GM19023 (cell line): Measurements from ENCODE around the gene MAP3K15.
"Not testable (repeated sequence)": the region's sequence is repeated elsewhere in the genome, so short reads cannot be mapped to it uniquely, and the experiment has no call there.

Experiments
- ATAC-seq: cut with Tn5 transposase; IDR thresholded peaks from one replicate; pipeline ENCODE4 v1.9.1; 2021; ENCODE audit warnings: mild to moderate bottlenecking, moderate library complexity; ENCODE audit not compliant: unreplicated experiment

MAP3K15 gene

DNA sequence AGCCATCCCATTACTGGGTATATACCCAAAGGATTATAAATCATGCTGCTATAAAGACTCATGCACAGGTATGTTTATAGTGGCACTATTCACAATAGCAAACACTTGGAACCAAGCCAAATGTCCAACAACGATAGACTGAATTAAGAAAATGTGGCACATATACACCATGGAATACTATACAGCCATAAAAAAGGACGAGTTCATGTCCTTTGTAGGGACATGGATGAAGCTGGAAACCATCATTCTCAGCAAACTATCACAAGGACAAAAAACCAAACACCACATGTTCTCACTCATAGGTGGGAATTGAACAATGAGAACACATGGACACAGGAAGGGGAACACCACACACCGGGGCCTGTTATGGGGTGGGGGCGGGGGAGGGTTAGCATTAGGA, 92.6 kb downstream of the MAP3K15 start:
- not testable (repeated sequence) for ATAC-seq

DNA sequence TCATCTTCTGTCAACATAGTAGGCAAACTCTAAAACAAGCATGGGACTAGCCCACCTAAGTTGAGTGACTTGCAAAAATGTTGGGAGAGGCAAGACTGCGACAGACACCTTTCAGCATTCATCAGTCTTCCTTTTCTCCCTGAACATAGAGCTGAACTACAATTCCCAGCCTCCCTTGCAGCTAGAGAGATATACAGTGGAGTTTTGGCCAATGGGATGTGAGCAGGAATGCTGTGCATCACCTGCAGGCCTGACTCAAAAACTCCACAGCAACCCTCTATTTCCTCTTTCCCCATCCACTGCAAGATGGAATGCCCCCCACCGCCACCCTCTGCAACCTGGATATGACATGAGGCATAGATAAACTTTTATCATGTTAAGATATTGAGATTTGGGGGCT, 105.0 kb downstream of the MAP3K15 start:
- no peak for ATAC-seq

DNA sequence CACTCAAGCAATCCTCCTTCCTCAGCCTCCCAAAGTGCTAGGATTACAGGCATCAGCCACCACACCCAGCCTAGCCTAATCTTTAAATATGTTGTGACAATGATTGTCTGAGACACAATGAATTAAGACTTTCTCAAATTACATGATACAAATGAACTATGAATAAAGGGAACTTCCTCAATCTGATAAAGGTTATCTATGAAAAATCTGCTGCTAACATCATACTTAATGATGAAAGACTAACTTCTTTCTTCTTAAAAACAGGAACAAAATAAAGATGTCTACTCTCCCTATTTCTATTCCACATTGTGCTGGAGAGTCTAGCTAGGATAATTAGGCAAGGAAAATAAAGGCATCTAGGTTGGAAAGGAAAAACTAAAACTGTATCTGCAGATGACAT, 111.6 kb downstream of the MAP3K15 start:
- no peak for ATAC-seq

DNA sequence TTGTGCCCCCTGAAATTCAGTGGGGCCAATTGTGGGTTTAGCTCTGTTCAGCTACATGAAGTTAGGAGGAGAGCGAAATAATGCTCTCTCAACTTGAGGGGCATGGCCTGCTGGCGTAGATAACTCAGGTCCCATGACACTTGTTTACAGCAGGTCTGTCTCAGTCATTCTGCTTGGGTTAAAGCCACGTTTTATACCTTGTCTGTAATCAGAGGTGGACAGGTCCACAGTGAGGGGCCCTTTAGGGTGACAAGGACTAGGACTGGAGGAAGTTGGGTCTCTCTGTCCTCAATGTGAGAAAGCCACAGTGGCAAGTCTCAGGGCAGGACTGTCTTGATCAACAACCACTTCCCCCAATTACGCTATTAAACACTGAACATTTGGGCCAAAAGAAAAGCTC, 122.6 kb downstream of the MAP3K15 start:
- ATAC-seq, result no peak

DNA sequence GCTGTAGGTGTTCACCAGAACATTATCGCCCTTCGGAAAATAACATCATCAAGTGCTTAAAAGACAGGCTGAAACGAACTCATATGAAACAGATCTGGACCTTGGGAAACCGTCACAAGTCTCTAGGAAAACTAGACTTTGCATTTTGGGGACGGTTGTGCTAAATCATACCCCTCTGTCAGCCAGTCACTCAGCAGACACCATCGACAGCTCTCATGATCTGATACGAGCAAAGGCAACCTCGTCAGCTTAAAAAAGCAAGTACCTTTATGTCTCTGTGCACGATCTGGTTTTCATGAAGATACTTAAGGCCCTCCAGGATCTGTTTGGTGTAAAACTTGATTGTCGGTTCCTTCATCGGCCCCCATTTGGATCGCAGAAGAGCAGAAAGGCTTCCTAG, 123.2 kb downstream of the MAP3K15 start:
- no peak for ATAC-seq

DNA sequence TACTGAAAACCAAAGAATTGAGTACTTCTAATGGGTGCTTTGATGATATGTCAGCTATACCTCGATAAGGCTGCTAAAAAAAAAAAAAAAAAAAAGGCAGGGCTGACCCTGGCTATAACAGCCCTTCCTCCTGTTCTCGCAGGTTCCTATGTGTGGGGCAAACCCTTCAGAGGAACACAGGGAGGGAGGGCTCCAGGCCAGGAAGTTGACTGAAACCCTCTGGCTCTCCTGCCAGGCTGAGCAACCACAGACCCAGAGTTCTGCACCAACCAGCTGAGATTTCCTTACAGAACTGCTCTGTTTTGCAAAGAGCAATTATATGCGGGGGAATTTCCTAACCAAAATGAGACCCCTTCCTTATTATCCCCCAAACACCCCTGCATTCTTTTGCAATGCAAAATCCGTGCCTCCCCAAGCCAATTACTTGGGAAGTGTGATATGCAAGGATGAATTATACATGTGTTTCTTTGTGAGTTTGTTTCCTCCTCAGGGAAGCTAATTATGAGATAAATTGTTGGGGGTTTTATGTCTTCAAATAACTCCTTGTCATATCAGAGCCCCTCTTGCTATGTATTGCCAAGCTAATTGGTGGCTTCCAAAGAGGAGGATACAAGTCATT, 126.0 kb downstream of the MAP3K15 start:
- no peak for ATAC-seq

DNA sequence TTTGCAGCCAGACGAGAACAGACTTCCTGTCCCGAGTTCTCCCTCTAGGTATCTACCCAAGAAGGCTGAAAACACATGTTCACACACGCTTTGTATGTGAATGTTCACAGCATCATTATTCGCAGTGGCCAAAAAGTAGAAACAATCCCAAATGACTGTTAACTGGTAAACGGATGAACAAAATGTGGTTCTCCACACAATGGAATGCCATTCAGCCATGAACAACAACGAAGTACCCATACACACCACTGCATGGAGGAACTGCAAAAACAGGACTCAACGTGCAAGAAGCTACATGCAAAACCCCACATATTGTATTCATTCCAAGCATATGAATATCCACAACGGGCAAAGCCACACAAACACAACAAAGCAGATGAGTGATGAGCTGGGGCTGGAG, 126.6 kb downstream of the MAP3K15 start:
- ATAC-seq, result no peak

DNA sequence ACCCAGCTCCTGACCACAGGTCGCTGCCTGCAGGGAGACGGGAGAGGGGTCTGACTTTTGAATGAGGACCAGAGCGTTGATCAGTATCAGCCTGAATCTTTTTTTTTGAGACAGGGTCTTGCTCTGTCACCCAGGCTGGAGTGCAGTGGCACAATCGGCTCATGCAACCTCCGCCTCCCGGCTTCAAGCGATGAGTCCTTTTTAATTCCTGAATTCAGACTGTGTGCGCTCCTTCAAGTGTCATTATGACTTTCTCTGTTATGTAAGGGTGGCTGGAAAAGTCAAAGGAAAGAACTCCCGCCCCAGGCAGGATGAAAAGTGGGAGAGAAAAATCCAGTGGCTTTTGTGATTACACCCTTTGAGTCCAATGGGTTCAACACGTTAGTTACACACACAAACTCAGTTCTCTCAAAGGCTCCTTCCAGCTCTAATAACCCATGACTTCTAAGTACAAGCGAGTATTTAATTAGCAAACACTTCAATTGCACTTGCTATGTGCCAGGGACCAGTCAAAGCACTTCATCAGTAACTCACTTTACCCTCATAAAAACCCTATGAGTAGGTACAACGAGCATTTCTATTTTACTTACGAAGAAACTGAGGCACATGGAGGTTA, 127.1 kb downstream of the MAP3K15 start:
- ATAC-seq, result no peak

DNA sequence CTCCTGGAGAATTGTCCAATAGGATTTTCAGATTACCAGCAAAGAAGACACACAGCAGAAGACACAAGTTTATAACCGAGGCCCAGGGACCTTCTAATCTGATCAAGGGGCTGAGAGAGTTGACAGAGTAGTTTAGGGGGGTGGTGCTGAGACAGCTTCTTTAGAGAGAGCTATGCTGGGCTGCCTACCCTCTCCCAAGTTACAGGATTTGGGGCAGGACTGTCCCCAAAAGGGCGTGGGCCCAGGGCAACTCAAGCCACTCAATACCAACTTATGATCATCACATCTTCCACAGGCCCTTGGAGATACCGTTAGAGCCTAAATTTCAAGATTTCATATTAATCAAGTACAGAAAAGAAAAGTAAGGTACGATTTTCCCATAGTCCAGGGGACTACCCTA, 128.6 kb downstream of the MAP3K15 start:
- no peak for ATAC-seq

DNA sequence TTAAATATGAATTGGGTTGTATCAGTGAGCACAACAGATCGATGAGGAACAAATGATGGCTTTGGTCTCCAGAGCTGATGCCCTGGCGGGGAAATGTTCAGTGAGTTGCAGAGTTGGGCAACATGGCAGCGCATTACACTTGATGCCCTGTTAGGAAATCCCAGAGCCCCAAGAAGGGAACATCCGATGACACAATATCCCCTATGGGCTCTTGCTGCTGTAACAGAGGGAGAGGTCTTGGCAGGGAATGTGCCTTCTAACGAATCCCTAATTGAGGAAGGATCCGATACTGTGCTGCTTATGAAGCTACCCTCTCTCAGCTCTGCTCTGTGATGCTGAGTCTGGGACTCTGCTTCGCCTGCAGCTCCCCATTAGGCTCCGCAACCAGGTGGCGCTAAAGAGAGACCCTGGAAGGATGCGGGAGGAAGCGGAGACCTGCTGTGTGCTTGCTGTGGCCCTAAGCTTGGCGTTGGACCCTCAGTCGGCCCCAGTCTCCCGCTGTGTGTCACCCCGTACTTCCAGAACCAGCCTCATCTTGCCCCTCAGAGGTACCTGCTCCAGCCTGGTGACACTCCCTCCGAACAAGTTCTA, 132.7 kb downstream of the MAP3K15 start:
- ATAC-seq, result no peak

DNA sequence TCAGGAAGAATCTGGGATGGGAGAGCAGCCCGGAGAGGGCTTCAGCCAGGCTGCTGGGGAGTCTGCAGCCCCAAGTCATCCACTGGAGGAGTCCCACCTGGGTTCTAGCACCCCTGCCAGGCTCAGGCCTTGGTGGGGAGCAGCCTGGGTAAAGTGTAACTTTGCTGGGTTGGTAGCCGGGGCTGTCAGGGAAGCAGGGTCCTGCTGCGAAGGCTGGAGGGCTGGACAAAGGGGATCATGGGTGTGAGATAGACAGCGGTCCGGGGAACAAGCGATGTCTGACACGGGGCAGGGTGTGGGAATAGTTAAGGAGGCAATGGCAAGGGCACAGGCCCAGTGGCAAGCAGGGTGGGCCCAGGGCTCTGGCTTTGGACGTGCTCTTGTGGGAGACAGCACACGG, 134.0 kb downstream of the MAP3K15 start:
- no peak for ATAC-seq

DNA sequence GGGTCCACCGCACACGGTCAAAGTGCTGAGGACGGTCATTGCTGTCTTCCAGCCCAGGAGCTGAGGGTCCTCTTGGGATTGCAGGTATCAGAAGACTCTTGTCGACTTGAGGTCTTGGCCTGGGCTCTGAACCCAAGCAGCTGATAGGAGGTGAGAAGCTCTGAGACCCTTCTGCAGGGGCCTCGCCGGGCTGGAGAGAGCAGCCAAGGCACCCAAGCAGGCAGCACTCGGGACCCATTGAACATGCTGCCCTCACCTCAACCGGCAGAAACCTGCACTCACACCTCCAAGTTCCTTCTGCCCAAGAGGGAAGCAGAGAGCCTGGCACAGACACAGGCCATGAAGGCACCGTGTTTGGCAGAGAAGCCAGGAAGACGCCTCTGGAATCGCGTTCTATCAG, 137.5 kb downstream of the MAP3K15 start:
- no peak for ATAC-seq

DNA sequence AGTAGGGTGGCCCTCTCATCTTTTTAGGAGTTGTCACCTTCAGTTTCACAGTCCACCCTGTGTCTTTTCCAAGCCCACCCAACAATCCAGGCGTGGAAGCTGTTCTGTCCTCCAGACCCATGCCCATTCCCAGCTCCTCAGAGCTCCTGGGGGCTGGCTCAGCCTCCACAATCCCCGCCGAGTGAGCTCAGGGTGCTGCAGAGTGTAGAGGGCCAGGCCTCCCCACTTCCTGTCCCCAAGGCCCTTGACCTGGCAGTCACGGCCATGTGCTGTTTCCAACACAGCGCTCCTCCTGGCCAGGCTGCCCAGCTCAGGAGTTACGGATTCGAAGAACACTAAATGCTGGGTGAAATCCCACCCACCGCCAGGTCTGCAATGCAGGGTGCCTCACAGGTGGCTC, 139.8 kb downstream of the MAP3K15 start:
- no peak for ATAC-seq

DNA sequence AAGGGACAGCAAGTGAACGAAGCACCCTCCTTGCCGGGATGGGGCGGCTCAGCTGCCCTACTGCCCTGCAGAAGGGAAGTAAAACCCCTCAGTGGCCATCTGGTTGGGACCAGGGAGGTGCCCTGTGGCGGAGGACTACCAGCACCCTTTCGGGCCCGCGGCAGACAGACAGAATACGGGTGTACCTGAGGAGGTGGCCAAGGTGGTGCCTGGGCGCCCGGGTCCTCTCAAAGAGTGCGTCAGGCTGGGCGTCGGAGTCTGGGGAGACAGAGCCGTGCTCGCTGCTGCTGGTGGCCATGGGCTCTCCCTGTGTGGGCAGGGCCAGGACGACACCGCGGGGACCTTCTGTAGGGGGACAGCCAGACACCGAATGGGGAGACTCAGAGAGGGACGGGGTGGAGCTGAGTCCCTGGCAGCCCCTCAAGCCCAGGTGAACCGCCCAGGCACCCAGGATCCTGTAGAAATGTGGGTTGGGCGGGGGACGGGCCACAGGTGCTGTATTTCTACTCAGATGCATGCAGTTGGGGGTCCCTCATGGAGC, 141.9 kb downstream of the MAP3K15 start:
- ATAC-seq, result no peak

DNA sequence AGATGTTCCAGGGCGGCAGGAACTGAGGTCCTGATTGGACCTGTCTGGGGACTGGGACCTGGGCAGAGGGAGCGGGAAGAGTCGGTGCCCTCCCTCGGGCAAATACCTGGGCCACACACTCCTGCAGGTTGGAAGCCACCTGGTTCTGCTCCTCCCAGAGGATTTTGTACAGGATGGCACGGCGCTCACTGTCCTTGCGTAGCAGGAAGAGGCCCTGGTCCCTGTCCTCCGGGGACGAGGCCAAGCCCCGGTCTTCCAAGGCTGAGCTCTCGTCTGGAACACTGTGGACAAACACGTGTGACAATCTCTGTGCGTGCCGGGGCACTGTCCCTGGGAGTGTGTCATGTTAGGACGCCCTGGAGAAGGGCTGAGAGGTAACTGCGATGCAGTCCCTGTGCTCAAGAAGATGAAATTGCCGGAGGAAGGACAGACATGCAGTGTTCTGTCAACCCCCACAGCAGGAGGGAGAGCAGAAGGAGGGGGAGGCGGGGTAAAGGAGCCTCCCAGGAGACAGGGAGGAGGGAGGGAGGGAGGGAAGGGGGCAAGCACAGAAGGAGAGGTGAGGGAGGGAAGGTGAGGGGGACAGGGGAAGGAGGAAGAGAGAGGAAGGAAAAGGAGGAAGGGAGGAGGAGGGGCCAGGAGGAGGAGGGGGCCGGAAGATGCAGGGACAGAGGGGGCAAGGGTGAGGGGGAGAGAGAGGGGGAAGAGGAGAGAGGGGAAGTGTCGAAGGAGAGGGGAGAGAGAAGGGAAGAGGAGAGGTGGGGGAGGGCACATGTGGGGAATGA, 142.6 kb downstream of the MAP3K15 start:
- ATAC-seq, result peak; percentile 35

DNA sequence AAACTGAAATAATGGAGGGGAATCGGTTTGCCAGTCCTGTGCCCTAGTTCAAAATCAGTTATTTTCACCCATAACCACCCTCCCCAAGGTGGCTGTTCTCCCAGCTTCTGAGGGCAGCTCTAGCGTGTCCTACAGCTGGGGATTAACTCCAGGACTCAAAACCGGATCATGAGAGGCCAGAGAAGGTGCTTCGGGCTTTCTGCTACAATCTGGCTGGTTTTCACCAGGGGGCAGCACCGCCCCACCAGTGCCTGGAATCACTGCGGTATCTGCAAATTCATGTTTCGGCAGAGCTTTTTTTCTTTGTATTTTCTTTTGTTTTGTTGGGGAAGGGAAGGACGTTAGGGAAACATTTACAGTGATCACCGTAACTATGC, 143.2 kb downstream of the MAP3K15 start:
- peak; percentile 80 for ATAC-seq

DNA sequence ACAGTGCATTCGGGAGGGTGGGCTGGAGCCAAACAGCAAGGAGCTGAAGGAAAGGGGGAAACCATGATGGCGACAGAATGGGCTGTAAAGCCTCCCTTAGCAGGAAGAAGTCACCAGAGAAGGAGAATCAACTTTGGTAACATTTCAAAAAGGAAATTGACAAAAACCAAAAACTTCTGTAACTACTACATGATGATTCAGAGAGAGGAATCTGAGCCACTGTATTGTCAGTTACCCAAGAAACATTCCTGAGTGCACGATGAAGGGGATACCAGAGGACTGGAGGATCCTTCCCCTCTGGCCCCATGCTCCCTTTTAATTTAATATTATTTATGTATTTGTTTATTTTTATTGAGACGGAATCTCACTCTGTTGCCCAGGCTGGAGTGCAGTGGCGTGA, 145.2 kb downstream of the MAP3K15 start:
- ATAC-seq, result no peak

DNA sequence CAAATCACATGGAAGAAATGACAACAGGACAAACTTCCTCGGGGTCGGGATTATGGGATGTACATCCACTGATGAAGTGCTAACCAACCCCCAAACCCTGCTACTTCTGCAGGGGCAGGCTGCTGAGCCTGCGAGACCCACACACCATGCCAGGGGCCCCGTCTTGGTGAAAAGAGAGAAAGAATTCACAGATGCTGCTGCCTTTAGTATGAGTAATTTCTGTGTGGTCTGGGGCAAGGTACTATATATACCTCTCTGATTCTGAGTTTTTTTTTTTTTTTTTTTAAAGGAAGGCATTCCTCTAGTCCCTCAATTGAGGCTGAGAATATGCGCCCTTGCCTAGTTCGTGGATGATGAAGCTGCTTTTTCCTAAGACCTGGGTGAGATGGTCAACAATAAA, 146.7 kb downstream of the MAP3K15 start:
- ATAC-seq, result no peak

DNA sequence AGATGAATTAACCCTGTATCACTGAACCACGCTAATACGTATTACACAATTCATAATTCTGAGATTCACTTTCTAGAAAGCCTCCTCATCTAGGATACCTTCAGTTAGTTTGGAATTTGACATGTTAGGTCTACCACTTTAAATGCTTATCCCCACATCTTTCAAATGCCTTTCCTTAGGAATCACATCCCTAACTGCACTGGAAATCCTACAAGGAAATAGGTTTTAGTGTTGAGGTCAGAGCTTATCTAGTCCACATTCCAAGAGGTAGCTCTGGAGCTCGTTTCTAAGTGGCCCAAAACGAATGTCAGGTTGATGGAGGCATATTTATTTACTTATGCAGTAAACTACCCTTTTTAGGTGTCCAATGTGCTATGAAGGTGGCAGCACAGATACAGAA, 153.6 kb downstream of the MAP3K15 start:
- ATAC-seq, result no peak

DNA sequence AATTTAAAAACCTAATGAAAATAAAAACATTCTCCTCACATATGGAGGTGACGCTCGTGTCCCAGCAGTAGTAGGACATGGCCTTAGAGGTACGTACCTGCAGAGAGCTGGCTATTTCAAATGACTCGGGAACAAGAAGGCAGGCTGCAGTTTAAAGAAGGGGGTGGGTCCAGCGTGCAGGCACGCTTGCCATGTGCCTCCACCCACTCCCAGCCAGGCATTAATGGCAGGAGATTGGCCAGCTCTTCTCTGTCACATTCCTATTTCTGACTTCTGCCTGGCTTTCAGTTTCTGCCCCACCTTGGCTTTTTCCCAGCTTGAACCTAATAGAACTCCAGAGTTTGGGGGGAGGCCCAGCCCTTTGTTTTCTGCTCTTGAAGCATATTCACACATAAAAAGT, 154.4 kb downstream of the MAP3K15 start:
- ATAC-seq, result no peak

DNA sequence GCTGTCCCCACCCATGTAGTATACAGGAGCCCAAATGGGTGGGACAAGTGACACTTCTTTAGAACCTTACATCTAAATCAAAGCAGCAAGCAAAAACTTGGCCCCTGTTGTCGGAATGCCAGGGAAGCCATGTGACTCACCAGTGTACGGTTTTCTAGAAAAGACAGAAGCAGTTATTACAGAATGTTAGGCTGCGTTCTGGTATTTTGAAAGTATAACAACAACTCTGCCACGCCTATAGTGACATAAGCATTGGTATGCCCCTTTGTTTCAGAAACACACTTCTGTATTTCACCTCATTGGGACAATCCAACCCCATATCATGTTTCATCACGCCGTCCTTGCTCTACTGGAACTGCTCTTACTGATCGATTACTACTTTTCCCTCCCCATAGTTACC, 156.8 kb downstream of the MAP3K15 start:
- ATAC-seq, result no peak

DNA sequence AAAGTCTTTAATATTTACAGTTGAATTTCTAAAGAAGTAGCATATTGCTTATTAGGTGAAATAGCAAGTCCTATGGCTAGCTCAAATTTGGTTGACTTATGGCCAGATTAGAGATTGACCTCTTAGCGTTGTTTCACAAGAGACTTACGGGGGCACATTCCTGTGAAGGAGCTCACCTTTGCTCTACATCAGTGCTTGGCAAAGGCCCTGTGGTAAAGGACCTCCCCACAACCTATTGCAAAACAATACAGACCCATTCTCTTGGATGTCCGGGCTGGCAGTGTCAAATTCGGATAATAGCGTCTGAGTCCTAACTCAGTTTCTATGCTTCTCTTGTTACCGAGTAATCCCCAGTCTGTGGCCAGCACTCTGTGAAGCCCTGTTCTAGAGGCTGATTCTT, 160.7 kb downstream of the MAP3K15 start:
- no peak for ATAC-seq
